Activated naive CD4-positive, alpha-beta T cell treated with anti-CD3 and anti-CD28 coated beads, Interleukin-2, amount 50 U/mL, for 16 hours (primary cell): Measurements from ENCODE around the gene TANC2.

ENCODE experiments used
- DNase-seq: peaks from one replicate; pipeline ENCODE4 v3.0.0-alpha.2; 2020

TANC2 gene

DNA sequence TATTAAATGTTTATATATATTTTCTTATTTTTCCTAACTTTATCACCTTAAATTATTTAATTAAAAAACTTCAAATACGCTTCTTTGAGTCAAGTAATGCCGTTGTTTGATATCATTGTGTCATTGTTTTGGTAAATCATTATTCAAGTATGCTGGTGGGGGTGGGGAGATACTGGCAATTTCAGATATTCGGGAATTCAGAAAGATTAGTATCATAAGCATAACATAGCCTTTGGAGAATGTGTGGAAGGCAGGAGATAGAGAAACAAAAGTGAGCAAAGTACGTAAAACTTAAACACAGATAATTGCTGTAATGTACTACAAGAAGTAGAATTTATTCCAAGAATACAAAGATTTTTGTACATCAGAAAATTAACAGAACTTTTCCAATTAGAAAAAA lies 49.8 kb downstream of the TANC2 start:
- DNase-seq: no peak
